Stimulated activated CD4-positive, alpha-beta T cell treated with anti-CD3 and anti-CD28 coated beads, Interleukin-1b, Interleukin-23, amount 100 ng/mL, for 24 hours (primary cell): ENCODE measurements around the gene GPAT3.

ENCODE experiments used
- DNase-seq, 4 experiments: peaks; one replicate each; pipeline ENCODE4 v3.0.0-alpha.2; 2020; ENCODE audit warnings: low read depth in 4 of 4, low spot score in 1 of 4

GPAT3 gene

GRCh38 chr4:83639849-83640493 is 104.1 kb downstream of the GPAT3 start:
- DNase-seq = peak; percentile 11 to 44 (median 31)

DNA sequence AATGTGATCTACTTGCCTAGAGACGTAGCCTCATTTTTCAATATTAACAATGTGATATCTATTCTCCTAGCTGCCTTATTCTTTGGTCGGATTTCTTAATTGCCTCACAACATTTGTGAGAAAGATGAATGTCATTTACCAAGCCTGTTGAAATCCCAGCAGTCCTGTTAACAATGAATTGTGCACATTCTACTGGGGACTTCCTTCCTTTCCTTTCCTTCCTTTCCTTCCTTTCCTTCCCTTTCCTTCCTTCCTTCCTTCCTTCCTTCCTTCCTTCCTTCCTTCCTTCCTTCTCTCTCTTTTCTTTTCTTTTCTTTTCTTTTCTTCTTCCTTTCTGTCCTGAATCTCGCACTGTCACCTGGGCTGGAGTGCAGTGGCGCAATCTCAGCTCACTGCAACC is 107.1 kb downstream of the GPAT3 start:
- no peak for DNase-seq

GRCh38 chr4:83644677-83645659 is 109.1 kb downstream of the GPAT3 start:
- peak in 3 of 4 experiments; percentile 2 to 15 (median 10) for DNase-seq

GRCh38 chr4:83646538-83647239 is 110.8 kb downstream of the GPAT3 start:
- no peak for DNase-seq

DNA sequence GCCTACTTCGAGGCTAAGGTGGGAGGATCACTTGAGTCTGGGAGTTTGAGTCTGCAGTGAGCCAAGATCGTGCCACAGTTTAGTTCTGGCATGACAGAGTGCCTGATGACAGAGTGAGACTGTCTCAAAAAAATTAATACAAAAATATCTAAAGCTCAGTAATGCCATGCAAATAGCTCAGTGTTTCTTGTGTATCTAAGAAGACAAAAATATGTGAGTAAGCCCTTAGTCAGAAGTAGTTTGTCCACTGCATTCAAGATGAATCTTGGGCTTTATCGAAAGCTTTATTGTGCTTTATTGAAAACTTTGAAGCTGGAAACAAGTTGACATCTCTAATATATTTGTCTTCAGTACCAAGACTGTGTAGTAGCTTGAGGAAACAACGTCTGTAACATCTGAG is 115.9 kb downstream of the GPAT3 start:
- no peak for DNase-seq
